ENCODE data around the gene IL21R.

The IL21R gene

DNA sequence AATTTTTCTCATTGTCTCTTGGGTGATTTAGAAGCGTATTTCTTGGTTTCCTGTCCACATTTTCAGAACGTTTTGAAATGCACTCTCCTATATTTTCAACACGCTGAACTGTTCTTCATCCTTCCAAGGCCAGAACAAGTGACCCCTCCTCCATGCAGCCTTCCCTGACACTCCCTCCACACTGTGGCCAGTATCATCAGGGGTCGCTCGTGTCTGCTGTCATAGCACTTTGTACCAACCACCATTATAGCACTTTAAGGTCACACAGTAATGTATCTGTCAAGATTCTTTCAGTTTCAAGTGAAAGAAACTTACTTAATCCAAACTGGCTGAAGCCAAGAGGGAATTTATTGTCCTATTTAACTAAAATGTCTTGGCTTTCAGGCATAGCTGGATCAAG is 17.5 kb upstream of the IL21R start:
- DNase-seq (ENCODE audit: low spot score), result no peak
- TF ChIP-seq, protein P1, sequence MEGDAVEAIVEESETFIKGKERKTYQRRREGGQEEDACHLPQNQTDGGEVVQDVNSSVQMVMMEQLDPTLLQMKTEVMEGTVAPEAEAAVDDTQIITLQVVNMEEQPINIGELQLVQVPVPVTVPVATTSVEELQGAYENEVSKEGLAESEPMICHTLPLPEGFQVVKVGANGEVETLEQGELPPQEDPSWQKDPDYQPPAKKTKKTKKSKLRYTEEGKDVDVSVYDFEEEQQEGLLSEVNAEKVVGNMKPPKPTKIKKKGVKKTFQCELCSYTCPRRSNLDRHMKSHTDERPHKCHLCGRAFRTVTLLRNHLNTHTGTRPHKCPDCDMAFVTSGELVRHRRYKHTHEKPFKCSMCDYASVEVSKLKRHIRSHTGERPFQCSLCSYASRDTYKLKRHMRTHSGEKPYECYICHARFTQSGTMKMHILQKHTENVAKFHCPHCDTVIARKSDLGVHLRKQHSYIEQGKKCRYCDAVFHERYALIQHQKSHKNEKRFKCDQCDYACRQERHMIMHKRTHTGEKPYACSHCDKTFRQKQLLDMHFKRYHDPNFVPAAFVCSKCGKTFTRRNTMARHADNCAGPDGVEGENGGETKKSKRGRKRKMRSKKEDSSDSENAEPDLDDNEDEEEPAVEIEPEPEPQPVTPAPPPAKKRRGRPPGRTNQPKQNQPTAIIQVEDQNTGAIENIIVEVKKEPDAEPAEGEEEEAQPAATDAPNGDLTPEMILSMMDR (IDR thresholded peaks at IDR 0.05; ENCODE audit: extremely low read depth, missing control alignments), result no peak

DNA sequence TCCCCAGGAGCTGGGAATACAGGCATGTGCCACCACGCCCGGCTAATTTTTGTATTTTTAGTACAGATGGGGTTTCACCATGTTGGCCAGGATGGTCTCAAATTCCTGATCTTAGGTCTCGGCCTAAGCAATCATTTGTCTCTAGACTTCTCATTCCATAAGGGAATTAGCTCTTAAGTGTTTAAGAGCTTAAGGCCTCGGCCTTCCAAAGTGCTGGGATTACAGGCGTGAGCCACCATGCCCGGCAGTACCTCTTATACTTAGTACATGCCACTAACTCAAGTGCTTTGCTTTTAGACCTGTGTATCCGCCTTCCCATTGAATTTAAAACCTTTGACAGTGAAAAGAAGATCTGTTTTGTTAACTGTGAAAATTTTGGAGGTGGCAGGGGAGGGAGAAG is 16.6 kb upstream of the IL21R start:
- no peak for DNase-seq (ENCODE audit: low spot score)
- TF ChIP-seq, protein P1 (IDR thresholded peaks at IDR 0.05; ENCODE audit: extremely low read depth, missing control alignments), result no peak

DNA sequence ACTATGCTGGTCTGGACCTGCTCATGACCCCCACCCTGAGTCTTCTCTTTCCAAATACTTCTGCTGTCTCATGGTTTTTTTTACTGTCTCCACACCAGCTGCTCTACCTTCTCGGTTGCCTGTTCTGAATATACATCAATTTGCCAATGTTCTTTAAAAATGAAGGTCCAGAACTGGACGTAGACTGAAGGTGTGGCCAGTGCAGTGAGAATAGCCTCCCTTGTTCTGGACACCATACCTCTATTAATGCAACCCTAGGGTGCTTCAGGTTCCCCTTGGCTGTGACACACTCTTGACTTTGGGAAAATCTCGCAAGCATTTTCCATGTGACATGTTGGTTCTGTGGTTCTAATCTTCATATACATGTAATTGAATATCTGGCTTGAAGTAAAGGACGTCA is 15.3 kb upstream of the IL21R start:
- DNase-seq (ENCODE audit: low spot score), result no peak
- TF ChIP-seq, protein P1 (IDR thresholded peaks at IDR 0.05; ENCODE audit: extremely low read depth, missing control alignments), result no peak

DNA sequence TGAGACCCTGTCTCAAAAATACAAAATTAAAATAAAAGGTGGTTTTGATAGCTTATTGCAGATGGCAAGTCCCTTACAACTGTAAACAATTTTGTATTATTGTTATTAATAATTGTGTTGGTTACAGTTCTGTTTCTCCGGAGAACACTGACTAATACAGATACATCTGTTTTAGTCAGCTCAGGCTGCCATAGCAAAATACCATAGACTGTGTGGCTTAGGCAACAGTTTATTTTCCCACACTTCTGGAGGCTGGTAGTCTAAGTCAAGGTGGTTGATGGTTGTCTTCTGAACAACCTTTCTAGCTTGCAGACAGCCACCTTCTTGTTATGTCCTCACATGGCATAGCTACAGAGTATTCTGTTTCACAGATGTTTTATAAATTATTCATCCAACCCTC is 14.2 kb upstream of the IL21R start:
- TF ChIP-seq, protein P1 (IDR thresholded peaks at IDR 0.05; ENCODE audit: extremely low read depth, missing control alignments), result no peak
- no peak for DNase-seq (ENCODE audit: low spot score)

DNA sequence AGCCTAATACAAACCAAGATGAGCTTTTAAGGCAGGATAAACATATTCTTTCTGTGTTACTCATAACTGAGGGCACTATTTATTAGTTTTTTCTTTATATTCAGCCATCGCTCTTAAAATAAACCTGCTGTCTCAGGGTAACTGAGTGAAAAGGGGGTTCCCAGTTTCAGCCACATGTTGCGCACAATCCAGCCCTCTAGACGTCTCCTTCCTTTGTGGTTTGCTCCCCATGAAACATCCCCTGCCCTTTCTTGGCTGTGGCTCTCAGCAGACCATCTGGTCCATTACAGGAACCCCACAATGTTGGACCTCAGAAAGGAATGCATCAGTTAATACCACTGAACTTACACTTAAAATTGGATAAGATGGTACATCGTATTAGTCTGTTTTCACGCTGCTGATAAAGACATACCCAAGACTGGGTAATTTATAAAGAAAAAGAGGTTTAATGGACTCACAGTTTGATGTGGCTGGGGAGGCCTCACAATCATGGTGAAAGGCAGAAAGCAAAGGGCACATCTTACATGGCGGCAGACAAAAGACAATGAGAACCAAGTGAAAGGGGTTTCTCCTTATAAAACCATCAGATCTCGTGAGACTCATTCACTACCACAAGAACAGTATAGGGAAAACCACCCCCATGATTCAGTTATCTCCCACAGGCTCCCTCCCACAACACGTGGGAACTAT is 12.6 kb upstream of the IL21R start:
- TF ChIP-seq, protein P1 (IDR thresholded peaks at IDR 0.05; ENCODE audit: extremely low read depth, missing control alignments), result no peak
- DNase-seq (ENCODE audit: low spot score), result peak; percentile 38

DNA sequence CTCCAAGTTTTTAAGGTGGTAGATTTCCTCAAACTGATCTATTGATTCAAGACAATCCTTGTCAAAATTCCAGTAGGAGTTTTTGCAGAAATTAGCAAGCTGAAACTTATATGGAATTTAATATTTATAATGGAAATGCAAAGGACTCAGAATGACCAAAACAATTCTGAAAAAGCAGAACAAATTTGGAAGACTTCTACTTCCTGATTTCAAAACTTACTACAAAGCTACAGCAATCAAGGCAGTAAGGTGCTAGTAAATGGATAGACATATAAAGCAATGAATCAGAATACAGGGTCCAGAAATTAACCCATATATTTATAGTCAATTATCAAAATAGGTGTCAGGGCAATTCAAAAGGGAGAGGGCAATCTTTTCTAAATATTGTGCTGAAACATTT is 11.8 kb upstream of the IL21R start:
- no peak for DNase-seq (ENCODE audit: low spot score)
- TF ChIP-seq, protein P1 (IDR thresholded peaks at IDR 0.05; ENCODE audit: extremely low read depth, missing control alignments), result no peak

DNA sequence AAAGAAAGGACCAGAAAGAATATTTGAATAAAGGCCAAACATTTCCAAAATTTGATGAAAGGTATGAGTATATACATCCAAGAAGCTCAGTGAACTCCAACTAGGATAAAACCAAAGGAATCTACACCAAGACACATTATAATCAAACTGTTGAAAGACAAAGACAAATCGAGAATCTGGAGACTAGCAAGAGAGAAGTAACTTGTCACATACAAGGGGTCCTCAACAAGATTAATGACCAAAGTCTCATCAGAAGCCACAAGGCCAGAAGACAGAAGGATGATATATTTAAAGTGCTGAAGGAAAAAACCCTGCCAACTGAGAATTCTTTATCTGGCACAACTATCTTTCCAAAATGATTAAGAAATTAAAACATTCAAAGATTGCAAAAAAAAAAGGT is 9.3 kb upstream of the IL21R start:
- TF ChIP-seq, protein P1 (IDR thresholded peaks at IDR 0.05; ENCODE audit: extremely low read depth, missing control alignments), result no peak
- DNase-seq (ENCODE audit: low spot score), result no peak
